Testis (tissue), 5 donors: ENCODE measurements around the gene PPP6R2. TPM values are rescaled to one million over a fixed set of nuclear protein-coding genes. Genes with fewer than 3 reads are reported as not detected.
A peak's percentile ranks its signal among the peaks of the same experiment; 100 is the strongest.

Experiments
- DNase-seq: peaks from one replicate; pipeline ENCODE4 v3.0.0-alpha.2; 2019
- H3K27ac ChIP-seq, 2 donors: fragments of 200-600 bp; sonication (generic); one replicate each; pipeline ENCODE4 v1.5.1; 2019
- H3K27me3 ChIP-seq: fragments of 200-600 bp; sonication (generic); one replicate; pipeline ENCODE4 v1.5.1; 2019
- H3K36me3 ChIP-seq: fragments of 200-600 bp; sonication (generic); one replicate; pipeline ENCODE4 v1.5.1; 2017; ENCODE audit warnings: low read depth; ENCODE audit errors: missing control alignments
- H3K4me1 ChIP-seq: fragments of 200-600 bp; sonication (generic); one replicate; pipeline ENCODE4 v1.5.1; 2019
- H3K4me3 ChIP-seq, 2 donors: fragments of 200-600 bp; sonication (generic); one replicate each; pipeline ENCODE4 v1.5.1; 2017 to 2019
- H3K9me3 ChIP-seq: fragments of 200-600 bp; sonication (generic); one replicate; pipeline ENCODE4 v1.5.1; 2017
- CTCF ChIP-seq, 3 experiments: fragments of 450-650 bp in 2 of 3; fragments of 200-600 bp in 1 of 3; sonication (generic) in 1 of 3; IDR thresholded peaks; one replicate each; pipeline ENCODE4 v1.5.1; 2016 to 2019; ENCODE audit warnings: antibody characterized with exemption in 3 of 3, mild to moderate bottlenecking in 2 of 3, moderate library complexity in 1 of 3
- POLR2A ChIP-seq: fragments of 450-650 bp; IDR thresholded peaks from one replicate; pipeline ENCODE4 v1.6.1; 2017; ENCODE audit warnings: antibody characterized with exemption, mild to moderate bottlenecking, moderate library complexity
- WGBS, 2 donors: methylation state at CpG; one replicate each; pipeline ENCODE4 v1.1.5; 2018; 5-methylcytosine and 5-hydroxymethylcytosine counted together
- intact Hi-C: fragments of 100-400 bp; cut with DNase I; formaldehyde crosslinking; loops from one replicate; pipeline ENCODE4 v1.15.1; 2023; ENCODE audit warnings: low total_unique reads
- long read RNA-seq, 2 donors: transcript quantifications; one replicate each; lab custom pipeline, GENCODE V29; 2026
- polyA plus RNA-seq: library from polyadenylated mRNA; stranded (reverse); fragments of 350-450 nt; fragmentation: Illumina TruSeq; extraction: RNeasy Lipid Tissue Mini Kit (QIAGEN cat#74804); gene quantifications from one replicate; pipeline ENCODE4 v1.2.3, GENCODE V29; 2014; ENCODE audit warnings: low read depth, low replicate concordance; ENCODE audit not compliant: insufficient read depth
- total RNA-seq, 2 donors: library from RNA; depleted of rRNA; stranded (reverse); fragments of >200 nt; gene quantifications; one replicate each; pipeline ENCODE4 v1.2.3, GENCODE V29; 2016

PPP6R2 gene, protein sequence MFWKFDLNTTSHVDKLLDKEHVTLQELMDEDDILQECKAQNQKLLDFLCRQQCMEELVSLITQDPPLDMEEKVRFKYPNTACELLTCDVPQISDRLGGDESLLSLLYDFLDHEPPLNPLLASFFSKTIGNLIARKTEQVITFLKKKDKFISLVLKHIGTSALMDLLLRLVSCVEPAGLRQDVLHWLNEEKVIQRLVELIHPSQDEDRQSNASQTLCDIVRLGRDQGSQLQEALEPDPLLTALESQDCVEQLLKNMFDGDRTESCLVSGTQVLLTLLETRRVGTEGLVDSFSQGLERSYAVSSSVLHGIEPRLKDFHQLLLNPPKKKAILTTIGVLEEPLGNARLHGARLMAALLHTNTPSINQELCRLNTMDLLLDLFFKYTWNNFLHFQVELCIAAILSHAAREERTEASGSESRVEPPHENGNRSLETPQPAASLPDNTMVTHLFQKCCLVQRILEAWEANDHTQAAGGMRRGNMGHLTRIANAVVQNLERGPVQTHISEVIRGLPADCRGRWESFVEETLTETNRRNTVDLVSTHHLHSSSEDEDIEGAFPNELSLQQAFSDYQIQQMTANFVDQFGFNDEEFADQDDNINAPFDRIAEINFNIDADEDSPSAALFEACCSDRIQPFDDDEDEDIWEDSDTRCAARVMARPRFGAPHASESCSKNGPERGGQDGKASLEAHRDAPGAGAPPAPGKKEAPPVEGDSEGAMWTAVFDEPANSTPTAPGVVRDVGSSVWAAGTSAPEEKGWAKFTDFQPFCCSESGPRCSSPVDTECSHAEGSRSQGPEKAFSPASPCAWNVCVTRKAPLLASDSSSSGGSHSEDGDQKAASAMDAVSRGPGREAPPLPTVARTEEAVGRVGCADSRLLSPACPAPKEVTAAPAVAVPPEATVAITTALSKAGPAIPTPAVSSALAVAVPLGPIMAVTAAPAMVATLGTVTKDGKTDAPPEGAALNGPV
- total RNA-seq, result 100 to 1,000 TPM; 138 to 142 TPM
- 123 TPM for polyA plus RNA-seq
- long read RNA-seq, donor 1, full-length matches to known transcripts, result 4 of 85 reads
- long read RNA-seq, donor 1, partial matches to known transcripts, result 81 of 85 reads
- long read RNA-seq, donor 1, other reads (novel, unspliced or antisense), result 0 of 85 reads
- long read RNA-seq, donor 2, partial matches to known transcripts, result 12 of 14 reads
- long read RNA-seq, donor 2, other reads (novel, unspliced or antisense), result 0 of 14 reads

GRCh38 chr22:50342651-50343540, at the start of gene PPP6R2:
PPP6R2 (plus strand) TSS chr22:50343327; CDS start chr22:50393909, 50,582 bp downstream.
- peak; percentile 86 for DNase-seq
- WGBS, 2 donors, result 0 to 2% methylated on average over 27 to 32 of the region's 87 CpGs
- Histone ChIP-seq H3K27ac (peak within 1 kb of the TSS; percentile 68 to 91), H3K9me3 (no peaks in the 10 kb centered on the region), H3K4me3 (peak within 1 kb of the TSS; percentile 73 to 97), H3K36me3 (no peaks in the 10 kb centered on the region), H3K27me3 (no peaks in the 10 kb centered on the region), H3K4me1 (peaks cover 8% of the 10 kb centered on the region)
- no peak for TF ChIP-seq CTCF (IDR thresholded peaks at IDR 0.05)
- TF ChIP-seq POLR2A, result no peak
- intact Hi-C loops, result no loop called here

GRCh38 chr22:50293441-50294318, 49.4 kb upstream of the PPP6R2 start:
- H3K36me3 ChIP-seq, result no peaks in the 10 kb centered on the region
- 36% methylated on average over 39 of the region's 42 CpGs; no CpG with 5 or more reads in 1 of the 2 donors for whole genome bisulfite sequencing, 2 donors
- peak; percentile 63 for DNase-seq

DNA sequence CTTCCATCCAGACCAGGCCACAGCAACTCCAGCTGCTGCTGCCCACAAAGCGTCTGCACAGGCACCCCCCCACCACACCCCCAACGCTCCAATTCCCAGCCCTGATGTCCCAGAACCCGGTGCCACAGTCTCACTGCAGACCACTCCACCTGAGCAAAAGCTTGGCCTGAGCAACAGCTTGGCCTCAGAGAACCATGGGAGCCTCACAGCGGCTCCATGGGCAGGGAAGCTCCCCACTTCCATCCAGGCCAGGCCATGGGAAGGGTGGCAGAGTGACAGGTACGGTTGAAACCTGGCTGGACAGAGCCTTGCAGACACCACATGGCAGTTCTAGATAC, 48.8 kb upstream of the PPP6R2 start:
- Histone ChIP-seq H3K9me3 (no peaks in the 10 kb centered on the region), H3K27me3 (no peaks in the 10 kb centered on the region), H3K36me3 (no peaks in the 10 kb centered on the region), H3K4me3 (no peak overlapping the region), H3K27ac (peak overlapping the region; percentile 59 to 72), H3K4me1 (peaks cover 61% of the 10 kb centered on the region)
- DNase-seq, result no peak
- TF ChIP-seq CTCF (IDR thresholded peaks at IDR 0.05), result no peak
- TF ChIP-seq POLR2A, result no peak
- WGBS, 2 donors, result 58% methylated on average over 5 of the region's 5 CpGs; no CpG with 5 or more reads in 1 of the 2 donors
- intact Hi-C loops, result no loop called here

More at GRCh38 chr22:50293441-50294318, 49.4 kb upstream of the PPP6R2 start:
- TF ChIP-seq CTCF (IDR thresholded peaks at IDR 0.05), result no peak
- no peak for TF ChIP-seq POLR2A
- H3K9me3 ChIP-seq, result no peaks in the 10 kb centered on the region
- H3K27ac ChIP-seq, result peak overlapping the region; percentile 59 to 72
- peaks cover 56% of the 10 kb centered on the region for H3K4me1 ChIP-seq
- H3K27me3 ChIP-seq, result no peaks in the 10 kb centered on the region
- H3K4me3 ChIP-seq, result no peak overlapping the region
- intact Hi-C loops, result no loop called here
